Measurements from ENCODE around the gene KCNJ13.

Gene KCNJ13

GRCh38 chr2:232791518-232791917 is 15.2 kb upstream of the KCNJ13 start:
- no peak for TF ChIP-seq CTCF (IDR thresholded peaks at IDR 0.05; ENCODE audit: low read depth, low read length)
- no peaks in the 10 kb centered on the region for H3K9me3 ChIP-seq
- H3K27me3 ChIP-seq = no peaks in the 10 kb centered on the region
- no peak for DNase-seq
- H3K4me3 ChIP-seq (ENCODE audit: low read depth, low read length) = no peak overlapping the region
- no peaks in the 10 kb centered on the region for H3K4me1 ChIP-seq
- H3K36me3 ChIP-seq = peaks cover 73% of the 10 kb centered on the region

- H3K27me3 ChIP-seq = no peaks in the 10 kb centered on the region
- H3K36me3 ChIP-seq = peaks cover 56% of the 10 kb centered on the region
- DNase-seq = no peak
- no peak for TF ChIP-seq CTCF (IDR thresholded peaks at IDR 0.05; ENCODE audit: low read depth, low read length)
- no peaks in the 10 kb centered on the region for H3K4me1 ChIP-seq
- H3K9me3 ChIP-seq = no peaks in the 10 kb centered on the region
- H3K4me3 ChIP-seq (ENCODE audit: low read depth, low read length) = no peak overlapping the region
Measured at GRCh38 chr2:232789082-232789481, 12.7 kb upstream of the KCNJ13 start.

- no peak overlapping the region for H3K4me3 ChIP-seq (ENCODE audit: low read depth, low read length)
- no peaks in the 10 kb centered on the region for H3K27me3 ChIP-seq
- no peak for DNase-seq
- H3K36me3 ChIP-seq = peaks cover 46% of the 10 kb centered on the region
- no peak for TF ChIP-seq CTCF (IDR thresholded peaks at IDR 0.05; ENCODE audit: low read depth, low read length)
- H3K4me1 ChIP-seq = no peaks in the 10 kb centered on the region
- H3K9me3 ChIP-seq = no peaks in the 10 kb centered on the region
Measured at GRCh38 chr2:232787806-232788205, 11.4 kb upstream of the KCNJ13 start.

- peaks cover 17% of the 10 kb centered on the region for H3K36me3 ChIP-seq
- H3K4me1 ChIP-seq = no peaks in the 10 kb centered on the region; the same call in 1 of the 2 replicates
- no peak for DNase-seq
- no peaks in the 10 kb centered on the region for H3K27me3 ChIP-seq
- no peaks in the 10 kb centered on the region for H3K9me3 ChIP-seq
- no peak overlapping the region for H3K4me3 ChIP-seq (ENCODE audit: low read depth, low read length)
- no peak for TF ChIP-seq CTCF (IDR thresholded peaks at IDR 0.05; ENCODE audit: low read depth, low read length)
Measured at GRCh38 chr2:232783278-232783677, 6.9 kb upstream of the KCNJ13 start.

- Histone ChIP-seq H3K36me3 (peaks cover 6% of the 10 kb centered on the region; the same call in 1 of the 2 replicates), H3K27me3 (no peaks in the 10 kb centered on the region), H3K9me3 (no peaks in the 10 kb centered on the region), H3K4me1 (no peaks in the 10 kb centered on the region; the same call in 1 of the 2 replicates), H3K4me3 (ENCODE audit: low read depth, low read length) (no peak overlapping the region)
- no peak for TF ChIP-seq CTCF (IDR thresholded peaks at IDR 0.05; ENCODE audit: low read depth, low read length)
- no peak for DNase-seq
Measured at GRCh38 chr2:232781765-232782164, 5.4 kb upstream of the KCNJ13 start.

GRCh38 chr2:232779934-232780333 is 3.6 kb upstream of the KCNJ13 start:
- no peaks in the 10 kb centered on the region; the same call in 1 of the 2 replicates for H3K4me1 ChIP-seq
- no peak for TF ChIP-seq CTCF (IDR thresholded peaks at IDR 0.05; ENCODE audit: low read depth, low read length)
- H3K27me3 ChIP-seq = no peaks in the 10 kb centered on the region
- no peaks in the 10 kb centered on the region for H3K9me3 ChIP-seq
- H3K36me3 ChIP-seq = peaks cover 6% of the 10 kb centered on the region; the same call in 1 of the 2 replicates
- no peak for DNase-seq
- no peak overlapping the region for H3K4me3 ChIP-seq (ENCODE audit: low read depth, low read length)

Data from BE2C (cell line).